Measurements from ENCODE around the gene GNB2. TPM values are rescaled to one million over a fixed set of nuclear protein-coding genes. Genes with fewer than 3 reads are reported as not detected.

GNB2 gene
- total and polyA plus RNA-seq, 2 of the 13 experiments (the other 11 are each of a cell fraction or from before 2014, with no cell fraction given), result 48.3 to 67.1 TPM

- TF ChIP-seq AHDC1 (CRISPR knock-in tag; IDR thresholded peaks at IDR 0.05; ENCODE audit: borderline replicate concordance), result no peak
- TF ChIP-seq FIP1L1 (IDR thresholded peaks at IDR 0.05; ENCODE audit: borderline replicate concordance, insufficient read depth, low read depth, low read length), result no peak
- TF ChIP-seq FOXO4 (CRISPR knock-in tag; conservative IDR thresholded peaks at IDR 0.05), result no peak
- no peak for TF ChIP-seq HIVEP1 (CRISPR knock-in tag; IDR thresholded peaks at IDR 0.05)
- no peak for TF ChIP-seq ZNF670 (CRISPR knock-in tag; IDR thresholded peaks at IDR 0.05; ENCODE audit: borderline replicate concordance)
- no peak for TF ChIP-seq TBX3 (IDR thresholded peaks at IDR 0.05; ENCODE audit: borderline replicate concordance)
- TF ChIP-seq ZFP62 (CRISPR knock-in tag; IDR thresholded peaks at IDR 0.05), result no peak
- TF ChIP-seq ATAD3A (CRISPR knock-in tag; IDR thresholded peaks at IDR 0.05), result no peak
- TF ChIP-seq, protein P1, sequence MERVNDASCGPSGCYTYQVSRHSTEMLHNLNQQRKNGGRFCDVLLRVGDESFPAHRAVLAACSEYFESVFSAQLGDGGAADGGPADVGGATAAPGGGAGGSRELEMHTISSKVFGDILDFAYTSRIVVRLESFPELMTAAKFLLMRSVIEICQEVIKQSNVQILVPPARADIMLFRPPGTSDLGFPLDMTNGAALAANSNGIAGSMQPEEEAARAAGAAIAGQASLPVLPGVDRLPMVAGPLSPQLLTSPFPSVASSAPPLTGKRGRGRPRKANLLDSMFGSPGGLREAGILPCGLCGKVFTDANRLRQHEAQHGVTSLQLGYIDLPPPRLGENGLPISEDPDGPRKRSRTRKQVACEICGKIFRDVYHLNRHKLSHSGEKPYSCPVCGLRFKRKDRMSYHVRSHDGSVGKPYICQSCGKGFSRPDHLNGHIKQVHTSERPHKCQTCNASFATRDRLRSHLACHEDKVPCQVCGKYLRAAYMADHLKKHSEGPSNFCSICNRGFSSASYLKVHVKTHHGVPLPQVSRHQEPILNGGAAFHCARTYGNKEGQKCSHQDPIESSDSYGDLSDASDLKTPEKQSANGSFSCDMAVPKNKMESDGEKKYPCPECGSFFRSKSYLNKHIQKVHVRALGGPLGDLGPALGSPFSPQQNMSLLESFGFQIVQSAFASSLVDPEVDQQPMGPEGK (CRISPR knock-in tag; IDR thresholded peaks at IDR 0.05), result no peak
- TF ChIP-seq TAF1 (CRISPR knock-in tag; IDR thresholded peaks at IDR 0.05), result no peak
- TF ChIP-seq, protein P2, sequence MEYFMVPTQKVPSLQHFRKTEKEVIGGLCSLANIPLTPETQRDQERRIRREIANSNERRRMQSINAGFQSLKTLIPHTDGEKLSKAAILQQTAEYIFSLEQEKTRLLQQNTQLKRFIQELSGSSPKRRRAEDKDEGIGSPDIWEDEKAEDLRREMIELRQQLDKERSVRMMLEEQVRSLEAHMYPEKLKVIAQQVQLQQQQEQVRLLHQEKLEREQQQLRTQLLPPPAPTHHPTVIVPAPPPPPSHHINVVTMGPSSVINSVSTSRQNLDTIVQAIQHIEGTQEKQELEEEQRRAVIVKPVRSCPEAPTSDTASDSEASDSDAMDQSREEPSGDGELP (IDR thresholded peaks at IDR 0.05; ENCODE audit: borderline replicate concordance, low read depth), result no peak
- TF ChIP-seq HOMEZ (CRISPR knock-in tag; IDR thresholded peaks at IDR 0.05; ENCODE audit: low read depth), result no peak
- TF ChIP-seq ZNF850 (CRISPR knock-in tag; conservative IDR thresholded peaks at IDR 0.05), result no peak
- TF ChIP-seq GABPB1 (CRISPR knock-in tag; IDR thresholded peaks at IDR 0.05), result no peak
- no peak for TF ChIP-seq ZNF556 (CRISPR knock-in tag; IDR thresholded peaks at IDR 0.05; ENCODE audit: borderline replicate concordance)
- no peak for TF ChIP-seq BRD4 (CRISPR knock-in tag; IDR thresholded peaks at IDR 0.05)
These were observed 1.0 kb downstream of the GNB2 start (continued) for GRCh38 chr7:100674411-100675104.
